ENCODE results near the gene RAI1. TPM values are rescaled to one million over a fixed set of nuclear protein-coding genes. Genes with fewer than 3 reads are reported as not detected.

Gene RAI1
- total and polyA plus RNA-seq, 12 donors: 4.2 to 37.3 (median 26.9) TPM

DNA sequence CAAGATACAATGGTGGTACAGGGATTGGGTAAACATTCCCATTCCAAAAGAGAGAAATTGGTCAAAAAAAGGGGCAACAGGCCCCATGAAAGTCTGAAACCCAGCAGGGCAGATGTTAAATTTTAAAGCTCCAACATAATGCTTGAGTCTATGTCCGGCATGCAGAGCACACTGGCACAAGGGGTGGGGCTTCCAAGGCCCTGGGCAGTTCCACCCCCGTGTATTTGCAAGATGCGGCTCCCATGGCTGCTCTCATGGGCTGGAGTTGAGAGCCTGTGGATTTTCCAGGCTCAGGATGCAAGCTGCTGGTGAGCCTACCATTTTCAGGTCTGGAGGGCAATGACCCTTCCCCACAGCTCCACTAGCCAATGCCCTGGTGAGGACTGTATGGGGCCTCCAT, 27.9 kb upstream of the RAI1 start:
- Histone ChIP-seq H3K9me3 (replicated peaks in 1 of 3) (no peaks in the 10 kb centered on the region), H3K27me3 (no peaks in the 10 kb centered on the region), H3K36me3 (replicated peaks in 1 of 2) (no peaks in the 10 kb centered on the region), H3K4me1 (replicated peaks in 1 of 2) (no peaks in the 10 kb centered on the region), H3K4me3 (no peak overlapping the region), H3K27ac (no peak overlapping the region)
- DNase-seq: no peak
- WGBS, 4 donors: 72 to 93% (median 84%) methylated on average over 3 of the region's 3 CpGs
- intact Hi-C loops (cut with DNase I): no loop called here
- no peak for TF ChIP-seq POLR2A (IDR thresholded peaks at IDR 0.05)
- TF ChIP-seq, protein P1, sequence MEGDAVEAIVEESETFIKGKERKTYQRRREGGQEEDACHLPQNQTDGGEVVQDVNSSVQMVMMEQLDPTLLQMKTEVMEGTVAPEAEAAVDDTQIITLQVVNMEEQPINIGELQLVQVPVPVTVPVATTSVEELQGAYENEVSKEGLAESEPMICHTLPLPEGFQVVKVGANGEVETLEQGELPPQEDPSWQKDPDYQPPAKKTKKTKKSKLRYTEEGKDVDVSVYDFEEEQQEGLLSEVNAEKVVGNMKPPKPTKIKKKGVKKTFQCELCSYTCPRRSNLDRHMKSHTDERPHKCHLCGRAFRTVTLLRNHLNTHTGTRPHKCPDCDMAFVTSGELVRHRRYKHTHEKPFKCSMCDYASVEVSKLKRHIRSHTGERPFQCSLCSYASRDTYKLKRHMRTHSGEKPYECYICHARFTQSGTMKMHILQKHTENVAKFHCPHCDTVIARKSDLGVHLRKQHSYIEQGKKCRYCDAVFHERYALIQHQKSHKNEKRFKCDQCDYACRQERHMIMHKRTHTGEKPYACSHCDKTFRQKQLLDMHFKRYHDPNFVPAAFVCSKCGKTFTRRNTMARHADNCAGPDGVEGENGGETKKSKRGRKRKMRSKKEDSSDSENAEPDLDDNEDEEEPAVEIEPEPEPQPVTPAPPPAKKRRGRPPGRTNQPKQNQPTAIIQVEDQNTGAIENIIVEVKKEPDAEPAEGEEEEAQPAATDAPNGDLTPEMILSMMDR (IDR thresholded peaks at IDR 0.05): no peak

DNA sequence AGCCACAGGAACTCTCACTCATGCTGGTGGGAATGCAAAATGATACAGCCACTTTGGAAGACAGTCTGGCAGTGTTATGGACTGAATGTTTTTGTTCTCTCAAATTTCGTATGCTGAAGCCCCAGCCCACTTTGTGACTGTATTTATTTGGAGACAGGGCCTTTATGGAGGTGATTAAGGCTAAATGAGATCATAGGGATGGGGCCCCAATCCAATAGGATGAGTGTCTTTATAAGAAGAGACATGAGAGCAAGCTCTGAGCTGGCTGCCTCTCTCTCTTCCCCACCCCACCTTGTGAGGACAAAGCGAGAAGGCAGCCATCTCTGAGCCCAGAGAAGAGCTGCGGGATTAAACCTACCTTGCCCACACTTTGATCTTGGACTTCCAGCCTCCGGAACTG, 21.9 kb upstream of the RAI1 start:
- no peaks in the 10 kb centered on the region for H3K27me3 ChIP-seq
- no peak overlapping the region for H3K27ac ChIP-seq
- no peaks in the 10 kb centered on the region for H3K36me3 ChIP-seq (replicated peaks in 1 of 2)
- intact Hi-C loops (cut with DNase I): no loop called here
- peaks cover 0 to 9% of the 10 kb centered on the region in 2 donors for H3K4me1 ChIP-seq (replicated peaks in 1 of 2)
- no peak for TF ChIP-seq POLR2A (IDR thresholded peaks at IDR 0.05)
- TF ChIP-seq, protein P1 (IDR thresholded peaks at IDR 0.05): no peak
- WGBS, 4 donors: 79 to 88% (median 84%) methylated on average over 4 of the region's 4 CpGs
- no peak overlapping the region for H3K4me3 ChIP-seq
- DNase-seq: no peak
- peaks cover 0 to 3% (median 0%) of the 10 kb centered on the region in 3 donors for H3K9me3 ChIP-seq (replicated peaks in 1 of 3)

DNA sequence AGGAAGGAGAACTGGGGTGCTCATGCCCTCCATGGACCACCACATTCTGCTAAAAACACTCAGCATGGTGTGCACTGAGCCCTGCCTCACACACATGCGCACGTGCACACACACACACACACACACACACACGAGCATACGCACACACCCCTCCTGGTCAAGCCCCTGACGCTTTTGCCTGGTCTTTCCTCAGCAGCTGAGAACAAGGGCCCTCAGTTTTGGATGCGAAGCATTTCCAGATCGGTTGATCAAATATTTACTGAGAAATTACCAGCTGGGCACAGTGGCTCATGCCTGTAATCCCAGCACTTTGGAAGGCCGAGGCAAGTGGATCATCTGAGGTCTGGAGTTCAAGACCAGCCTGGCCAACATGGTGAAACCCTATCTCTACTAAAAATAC, 20.1 kb upstream of the RAI1 start:
- Histone ChIP-seq H3K36me3 (replicated peaks in 1 of 2) (no peaks in the 10 kb centered on the region), H3K27me3 (no peaks in the 10 kb centered on the region), H3K9me3 (replicated peaks in 1 of 3) (peaks cover 0 to 3% (median 0%) of the 10 kb centered on the region in 3 donors), H3K4me1 (replicated peaks in 1 of 2) (peaks cover 0 to 9% of the 10 kb centered on the region in 2 donors), H3K4me3 (no peak overlapping the region), H3K27ac (no peak overlapping the region)
- TF ChIP-seq, protein P1 (IDR thresholded peaks at IDR 0.05): no peak
- no peak for TF ChIP-seq POLR2A (IDR thresholded peaks at IDR 0.05)
- 80 to 95% (median 86%) methylated on average over 6 to 8 of the region's 8 CpGs for WGBS, 4 donors
- no peak for DNase-seq
- intact Hi-C loops (cut with DNase I): no loop called here

DNA sequence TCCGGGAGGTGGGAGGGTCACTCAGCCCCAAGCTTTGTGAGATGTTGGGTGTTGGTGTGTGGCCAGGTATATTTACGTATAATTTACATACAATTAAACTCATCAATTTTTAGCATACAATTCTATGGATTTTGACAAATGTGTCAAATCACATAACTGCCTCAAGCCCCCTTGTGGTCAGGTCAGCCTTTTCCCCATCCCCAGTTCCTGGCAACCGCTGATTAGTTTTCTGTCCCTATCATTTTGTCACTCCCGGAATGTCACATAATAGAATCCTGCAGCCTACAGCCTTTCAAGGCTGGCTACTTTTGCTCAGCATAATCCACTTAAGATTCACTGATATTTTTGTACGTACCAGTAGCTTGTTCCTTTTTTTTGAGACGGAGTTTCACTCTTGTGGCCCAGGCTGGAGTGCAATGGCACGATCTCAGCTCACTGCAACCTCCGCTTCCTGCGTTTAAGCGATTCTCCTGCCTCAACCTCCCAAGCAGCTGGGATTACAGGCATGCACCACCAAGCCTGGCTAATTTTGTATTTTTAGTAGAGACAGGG, 19.3 kb upstream of the RAI1 start:
- intact Hi-C loops (cut with DNase I): no loop called here
- no peaks in the 10 kb centered on the region for H3K36me3 ChIP-seq (replicated peaks in 1 of 2)
- TF ChIP-seq, protein P1 (IDR thresholded peaks at IDR 0.05): no peak
- TF ChIP-seq POLR2A (IDR thresholded peaks at IDR 0.05): no peak
- no peaks in the 10 kb centered on the region for H3K27me3 ChIP-seq
- DNase-seq: no peak
- WGBS, 4 donors: 81 to 83% (median 83%) methylated on average over 10 of the region's 10 CpGs
- H3K27ac ChIP-seq: no peak overlapping the region
- no peak overlapping the region for H3K4me3 ChIP-seq
- peaks cover 0 to 9% of the 10 kb centered on the region in 2 donors for H3K4me1 ChIP-seq (replicated peaks in 1 of 2)
- H3K9me3 ChIP-seq (replicated peaks in 1 of 3): peaks cover 0 to 3% (median 0%) of the 10 kb centered on the region in 3 donors

All from adrenal gland (tissue), 12 donors.